ENCODE data around the gene FNBP1. TPM values are rescaled to one million over a fixed set of nuclear protein-coding genes. Genes with fewer than 3 reads are reported as not detected.

Gene FNBP1
- total RNA-seq, 1 experiment from 2014 or later = 36.5 TPM

DNA sequence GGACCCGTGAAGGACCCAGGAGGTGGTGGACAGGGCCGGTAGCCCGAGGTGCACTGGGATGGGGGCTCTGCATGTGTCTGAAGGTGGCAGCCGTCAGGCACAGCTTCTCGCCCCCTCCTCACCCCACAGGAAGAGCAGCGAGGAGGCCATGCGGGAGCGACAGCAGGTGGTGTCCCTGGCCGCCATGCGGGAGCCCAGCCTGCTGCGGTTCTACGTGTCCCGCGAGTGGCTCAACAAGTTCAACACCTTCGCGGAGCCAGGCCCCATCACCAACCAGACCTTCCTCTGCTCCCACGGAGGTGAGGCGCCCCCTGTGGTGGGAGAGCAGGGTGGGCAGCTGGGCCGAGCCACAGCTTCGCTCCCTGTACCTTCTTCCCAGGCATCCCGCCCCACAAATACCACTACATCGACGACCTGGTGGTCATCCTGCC is 167.8 kb downstream of the FNBP1 start:
- no peaks in the 10 kb centered on the region for H3K79me1 ChIP-seq (ENCODE audit: insufficient read depth, low read depth, low read length, poor library complexity, severe bottlenecking)
- no peak overlapping the region for H2BK12ac ChIP-seq (ENCODE audit: insufficient read length, low read depth, low read length)
- H3K18ac ChIP-seq (ENCODE audit: insufficient read length, low read depth, low read length) = no peak overlapping the region
- no peak overlapping the region for H3K23ac ChIP-seq (ENCODE audit: insufficient read length, low read depth, low read length)
- H2AK5ac ChIP-seq (ENCODE audit: insufficient read length, low read length) = no peak overlapping the region
- no peak overlapping the region for H2BK20ac ChIP-seq (ENCODE audit: low read depth, low read length, poor library complexity, severe bottlenecking)
- no peaks in the 10 kb centered on the region for H3K23me2 ChIP-seq (ENCODE audit: insufficient read length, low read depth, low read length, poor library complexity, severe bottlenecking)
- Mint-ChIP-seq H3K4me1 (peaks cover 0 to 3% of the 10 kb centered on the region in 2 experiments; a peak in 1 of 4 replicates), H3K27ac (no peak overlapping the region), H3K4me3 (no peak overlapping the region), H3K36me3 (ENCODE audit: insufficient read depth in 1 of 3, low read depth in 3 of 3) (peaks cover 2 to 22% (median 14%) of the 10 kb centered on the region in 3 experiments; a peak in 6 of 7 replicates), H3K9me3 (no peaks in the 10 kb centered on the region), H3K27me3 (ENCODE audit: low read depth) (no peaks in the 10 kb centered on the region)
- no peak overlapping the region for H3T11ph ChIP-seq (ENCODE audit: low read length)
- H2BK5ac ChIP-seq (ENCODE audit: insufficient read length, low read length) = no peak overlapping the region
- H2BK15ac ChIP-seq (ENCODE audit: low read depth, low read length) = no peak overlapping the region
- H2AFZ ChIP-seq (ENCODE audit: low read length) = no peak overlapping the region
- no peaks in the 10 kb centered on the region for H4K20me1 ChIP-seq (ENCODE audit: control insufficient read depth, insufficient read depth, insufficient read length)
- TF ChIP-seq, protein P1, sequence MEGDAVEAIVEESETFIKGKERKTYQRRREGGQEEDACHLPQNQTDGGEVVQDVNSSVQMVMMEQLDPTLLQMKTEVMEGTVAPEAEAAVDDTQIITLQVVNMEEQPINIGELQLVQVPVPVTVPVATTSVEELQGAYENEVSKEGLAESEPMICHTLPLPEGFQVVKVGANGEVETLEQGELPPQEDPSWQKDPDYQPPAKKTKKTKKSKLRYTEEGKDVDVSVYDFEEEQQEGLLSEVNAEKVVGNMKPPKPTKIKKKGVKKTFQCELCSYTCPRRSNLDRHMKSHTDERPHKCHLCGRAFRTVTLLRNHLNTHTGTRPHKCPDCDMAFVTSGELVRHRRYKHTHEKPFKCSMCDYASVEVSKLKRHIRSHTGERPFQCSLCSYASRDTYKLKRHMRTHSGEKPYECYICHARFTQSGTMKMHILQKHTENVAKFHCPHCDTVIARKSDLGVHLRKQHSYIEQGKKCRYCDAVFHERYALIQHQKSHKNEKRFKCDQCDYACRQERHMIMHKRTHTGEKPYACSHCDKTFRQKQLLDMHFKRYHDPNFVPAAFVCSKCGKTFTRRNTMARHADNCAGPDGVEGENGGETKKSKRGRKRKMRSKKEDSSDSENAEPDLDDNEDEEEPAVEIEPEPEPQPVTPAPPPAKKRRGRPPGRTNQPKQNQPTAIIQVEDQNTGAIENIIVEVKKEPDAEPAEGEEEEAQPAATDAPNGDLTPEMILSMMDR (conservative IDR thresholded peaks at IDR 0.05) = peak; percentile 49
- H3K4ac ChIP-seq (ENCODE audit: low read depth, low read length) = no peak overlapping the region
- no peak overlapping the region for H3K14ac ChIP-seq (ENCODE audit: insufficient read depth, low read length)
- no peak overlapping the region for H4K8ac ChIP-seq (replicated peaks; ENCODE audit: insufficient read length, low read depth, low read length)
- no peaks in the 10 kb centered on the region for H3K79me2 ChIP-seq (ENCODE audit: insufficient read depth, low read length)
- H3K4me1 ChIP-seq (ENCODE audit: insufficient read depth, low read length) = no peaks in the 10 kb centered on the region
- DNase-seq = peak; percentile 58
- H3K27me3 ChIP-seq (ENCODE audit: insufficient read depth, low read length) = no peaks in the 10 kb centered on the region
- WGBS (ENCODE audit: extremely low coverage, insufficient read length, low lambda C conversion rate) = no CpG with 5 or more reads among the region's 23 CpGs
- H4K5ac ChIP-seq (ENCODE audit: insufficient read length, low read depth, low read length) = no peak overlapping the region
- no peaks in the 10 kb centered on the region for H3K9me3 ChIP-seq (ENCODE audit: control insufficient read depth, low read depth, low read length)
- no peak overlapping the region for H3K56ac ChIP-seq (ENCODE audit: insufficient read length, low read depth, low read length)
- H3K27ac ChIP-seq (ENCODE audit: insufficient read length, low read depth, low read length) = no peak overlapping the region
- no peak overlapping the region for H4K91ac ChIP-seq (ENCODE audit: insufficient read length, low read depth, low read length)
- no peak overlapping the region for H3K4me2 ChIP-seq (ENCODE audit: insufficient read depth, insufficient read length, low read length)
- H3K9ac ChIP-seq (ENCODE audit: extremely low read depth, insufficient read length, low read length) = no peak overlapping the region
- no peak overlapping the region for H2BK120ac ChIP-seq (ENCODE audit: low read depth, low read length, poor library complexity, severe bottlenecking)
